ENCODE data around the gene MRPL55.

The MRPL55 gene

DNA sequence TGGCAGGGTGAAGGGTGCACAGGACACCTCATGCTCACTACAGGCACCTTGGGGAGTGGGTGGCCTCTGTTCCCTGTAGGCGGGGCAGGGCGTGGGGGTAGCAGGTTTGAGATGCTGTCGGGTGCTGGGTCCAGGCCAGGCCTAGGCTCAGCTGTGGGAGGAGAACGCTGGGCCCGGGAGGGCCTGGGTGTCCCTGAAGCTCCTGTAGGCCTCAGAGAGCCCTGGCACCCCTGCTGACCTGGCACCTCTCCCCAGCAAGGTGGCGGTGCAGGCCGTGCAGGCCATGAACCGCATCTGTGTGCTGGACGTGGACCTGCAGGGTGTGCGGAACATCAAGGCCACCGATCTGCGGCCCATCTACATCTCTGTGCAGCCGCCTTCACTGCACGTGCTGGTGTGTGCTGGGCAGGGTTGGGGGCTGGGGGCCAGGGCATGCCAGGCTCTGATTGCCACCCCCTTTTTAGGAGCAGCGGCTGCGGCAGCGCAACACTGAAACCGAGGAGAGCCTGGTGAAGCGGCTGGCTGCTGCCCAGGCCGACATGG lies 38.1 kb upstream of the MRPL55 start:
- DNase-seq: no peak

DNA sequence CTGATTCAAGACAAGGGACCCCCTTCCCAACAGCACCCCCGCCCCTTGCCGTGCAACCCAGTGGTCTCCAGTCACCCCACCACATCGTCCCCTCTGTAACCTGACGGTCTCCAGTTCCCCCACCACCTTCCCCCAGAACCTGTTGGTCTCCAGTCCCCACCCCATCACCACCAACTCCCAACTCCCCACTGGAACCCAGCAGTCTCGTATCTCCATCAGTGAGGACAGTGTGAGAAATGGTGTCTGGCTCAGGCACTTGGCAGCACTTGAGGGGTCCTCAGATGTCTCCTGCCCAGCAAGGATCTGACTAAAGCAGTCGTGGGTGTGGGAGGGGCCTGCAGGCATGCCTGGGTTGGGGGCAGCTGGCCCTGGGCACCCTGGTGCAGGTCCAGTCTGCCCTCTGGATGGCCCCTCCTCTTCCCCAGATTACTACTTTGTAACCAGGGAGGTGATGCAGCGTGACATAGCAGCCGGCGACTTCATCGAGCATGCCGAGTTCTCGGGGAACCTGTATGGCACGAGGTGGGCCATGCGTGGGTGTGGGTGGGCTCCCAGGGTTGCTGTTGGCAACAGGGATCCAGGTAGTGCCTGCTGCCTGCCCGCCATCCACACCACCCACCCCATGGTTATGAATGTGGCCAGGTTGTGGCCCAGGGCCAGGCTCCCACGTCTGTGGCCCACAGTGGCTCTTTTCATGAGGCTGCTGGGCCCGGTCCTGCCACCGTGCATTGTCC lies 37.5 kb upstream of the MRPL55 start:
- no peak for DNase-seq

DNA sequence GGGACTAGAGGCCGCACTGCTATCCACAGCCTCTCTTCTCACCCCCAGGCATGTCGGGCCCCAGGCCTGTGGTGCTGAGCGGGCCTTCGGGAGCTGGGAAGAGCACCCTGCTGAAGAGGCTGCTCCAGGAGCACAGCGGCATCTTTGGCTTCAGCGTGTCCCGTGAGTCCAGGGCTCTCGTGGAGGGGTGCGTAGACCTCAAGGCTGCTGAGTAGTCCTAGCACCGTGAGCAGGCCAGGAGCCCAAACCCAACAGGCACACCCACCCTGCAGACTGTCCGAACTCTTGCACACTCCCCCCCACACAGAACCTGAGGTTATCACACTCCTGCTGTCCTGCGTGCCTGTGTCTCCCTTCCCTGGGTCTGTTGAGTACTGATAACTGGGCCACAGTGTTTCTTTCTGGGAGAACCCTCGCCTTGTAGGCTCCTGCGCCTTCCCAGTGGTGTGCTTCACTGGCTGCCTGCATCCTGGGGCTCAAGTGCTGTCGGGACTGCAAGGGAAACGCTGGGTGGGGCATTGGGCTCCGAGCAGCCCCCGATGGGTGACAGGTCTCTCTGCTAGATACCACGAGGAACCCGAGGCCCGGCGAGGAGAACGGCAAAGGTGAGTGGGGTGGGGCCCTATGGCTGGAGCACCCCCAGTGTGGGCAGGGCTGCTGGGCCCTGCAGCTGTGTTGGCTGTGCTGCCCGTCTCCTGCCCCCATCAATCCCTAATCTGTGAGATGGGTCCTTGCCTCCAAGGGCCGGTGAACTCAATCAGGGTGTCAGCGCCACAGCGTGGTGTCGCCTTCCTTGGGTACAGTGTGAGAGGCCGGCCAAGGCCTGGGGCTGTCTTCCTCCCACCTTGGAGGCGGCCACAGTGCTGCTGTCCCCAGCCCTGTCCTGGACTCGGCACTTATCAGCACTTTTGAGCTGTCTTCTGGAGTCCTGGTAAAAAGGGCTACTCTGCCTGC lies 36.6 kb upstream of the MRPL55 start:
- DNase-seq: no peak

DNA sequence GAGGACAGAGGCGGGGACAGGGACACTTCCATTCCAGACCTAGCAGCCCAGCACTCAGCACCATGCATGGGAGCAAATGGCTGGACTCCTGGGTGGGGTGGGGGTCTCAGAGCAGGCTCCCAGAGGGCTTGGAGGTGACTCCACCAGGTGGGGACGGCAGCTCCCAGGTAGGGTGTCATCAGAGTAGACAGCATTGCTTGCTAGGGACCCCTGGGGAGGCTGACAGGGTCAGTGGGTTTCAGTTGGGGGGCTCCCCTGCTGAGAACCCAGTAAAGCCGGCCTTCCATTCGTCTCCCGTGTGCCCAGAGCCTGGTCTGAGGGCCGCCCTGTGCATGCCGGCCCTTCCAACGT lies 35.9 kb upstream of the MRPL55 start:
- DNase-seq: no peak

DNA sequence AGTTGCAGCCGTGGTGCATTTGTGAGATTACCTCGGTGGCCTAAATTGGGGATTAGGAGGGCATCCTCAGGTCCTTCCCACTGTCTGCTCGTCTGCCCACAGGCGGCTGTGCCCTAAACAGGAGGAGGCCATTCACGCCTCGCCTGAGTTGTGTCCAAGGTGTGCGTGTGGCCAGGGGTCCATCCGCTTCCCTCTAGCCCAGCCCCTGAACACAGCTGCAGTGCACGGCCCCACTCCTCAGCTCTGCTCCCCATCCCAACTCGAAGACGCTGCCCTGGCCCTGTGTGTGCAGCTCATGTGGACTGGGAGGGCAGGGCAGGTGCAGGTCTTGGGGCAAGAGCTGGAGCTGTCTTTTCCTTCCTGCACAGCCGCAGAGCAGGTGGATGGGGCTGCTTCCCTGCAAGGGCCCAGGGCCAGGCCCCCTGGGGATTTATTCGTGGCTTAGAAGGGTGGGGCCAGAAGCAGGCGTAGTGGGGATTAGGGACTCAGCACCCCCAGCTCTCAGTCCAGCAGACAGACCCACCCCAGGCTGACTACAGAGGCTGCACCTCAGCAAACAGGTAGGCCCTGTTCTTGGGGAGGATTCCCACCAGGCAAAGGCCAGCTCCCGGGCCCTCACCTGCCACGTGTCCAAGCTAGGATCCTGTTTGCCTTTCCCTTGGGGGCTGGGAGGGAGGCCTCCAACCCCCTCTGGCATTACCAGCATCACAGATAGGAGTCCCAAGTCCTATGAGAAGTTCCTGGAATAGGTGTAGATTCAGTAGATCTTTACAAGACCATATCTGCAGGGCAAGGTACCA lies 35.3 kb upstream of the MRPL55 start:
- DNase-seq: no peak

DNA sequence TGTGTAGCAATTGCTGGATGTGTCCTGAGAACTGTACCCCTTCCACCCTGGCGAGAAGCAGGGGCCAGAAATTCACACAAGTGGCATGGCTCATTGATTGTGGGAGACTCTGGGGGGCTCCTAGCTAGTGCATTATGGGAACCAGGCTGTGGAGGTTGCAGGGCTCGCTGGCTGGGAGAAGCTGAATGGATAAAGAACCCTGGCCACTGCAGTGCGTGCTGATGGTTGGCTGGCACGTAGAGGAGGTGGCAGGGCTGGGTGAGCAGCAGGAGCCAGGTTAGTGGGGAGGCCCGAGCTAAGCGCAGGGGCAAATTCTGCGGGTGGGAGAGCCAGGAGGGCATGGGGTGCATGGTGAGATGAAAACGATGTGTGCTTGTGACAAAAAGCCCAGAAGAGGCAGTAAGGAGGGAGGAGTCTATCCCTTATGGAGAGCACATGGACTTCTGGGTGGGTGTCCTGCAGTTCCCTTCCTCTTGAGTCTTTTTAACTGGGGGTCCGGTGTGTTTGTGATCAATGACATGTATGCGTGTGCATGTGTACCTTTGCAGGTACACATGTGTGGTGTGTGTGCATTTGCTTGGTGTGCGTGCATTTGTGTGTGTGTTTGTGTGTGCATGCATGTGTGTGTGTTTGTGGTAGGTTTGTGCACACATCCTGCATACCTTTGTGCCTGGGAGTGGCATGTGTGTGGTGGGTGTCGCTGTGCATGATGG lies 34.5 kb upstream of the MRPL55 start:
- DNase-seq: no peak

DNA sequence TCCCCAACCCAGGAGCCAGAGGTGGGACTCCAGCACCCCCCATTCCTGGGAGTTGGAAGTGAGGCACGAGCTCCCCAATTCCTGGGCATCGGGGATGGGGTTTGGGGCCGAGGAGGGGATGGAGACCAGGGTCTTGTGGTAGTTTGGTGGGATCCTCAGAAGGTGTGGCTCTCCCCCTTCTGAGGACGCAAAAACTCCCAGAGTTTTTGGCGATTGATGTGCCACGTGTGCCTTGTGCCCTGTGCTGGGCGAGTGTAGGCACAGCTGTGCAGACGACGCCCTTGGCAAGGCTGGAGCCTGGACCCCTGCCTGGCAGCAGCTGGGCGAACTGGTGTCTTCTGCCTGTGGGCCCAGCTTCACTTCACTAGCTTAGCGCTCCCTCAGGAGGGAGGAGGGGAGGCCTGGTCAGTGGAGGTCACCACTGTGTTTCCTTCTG lies 33.6 kb upstream of the MRPL55 start:
- DNase-seq: no peak

DNA sequence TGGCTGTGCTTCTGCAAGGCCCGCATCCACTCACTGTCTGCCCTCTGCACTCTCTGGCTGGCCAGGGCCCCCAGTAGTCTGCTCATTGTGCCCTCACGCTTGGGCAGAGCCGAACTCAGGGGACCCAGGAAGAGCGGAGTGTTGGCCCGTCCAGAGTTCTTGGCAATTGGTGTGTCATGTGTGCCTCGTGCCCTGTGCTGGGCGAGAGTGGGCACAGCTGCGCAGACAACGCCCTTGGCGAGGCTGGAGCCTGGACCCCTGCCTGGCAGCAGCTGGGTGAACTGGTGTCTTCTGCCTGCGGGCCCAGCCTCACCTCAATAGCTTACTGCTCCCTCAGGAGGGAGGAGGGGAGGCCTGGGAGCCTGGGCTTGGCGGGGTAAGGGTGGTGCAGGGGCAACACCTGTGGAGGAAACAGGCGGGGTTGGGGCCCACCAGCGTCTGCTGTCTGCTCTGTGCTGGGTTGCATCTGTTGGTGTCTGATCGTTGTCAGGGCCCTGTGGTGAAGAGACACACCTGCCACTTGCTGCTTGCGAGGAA lies 33.1 kb upstream of the MRPL55 start:
- DNase-seq: no peak

DNA sequence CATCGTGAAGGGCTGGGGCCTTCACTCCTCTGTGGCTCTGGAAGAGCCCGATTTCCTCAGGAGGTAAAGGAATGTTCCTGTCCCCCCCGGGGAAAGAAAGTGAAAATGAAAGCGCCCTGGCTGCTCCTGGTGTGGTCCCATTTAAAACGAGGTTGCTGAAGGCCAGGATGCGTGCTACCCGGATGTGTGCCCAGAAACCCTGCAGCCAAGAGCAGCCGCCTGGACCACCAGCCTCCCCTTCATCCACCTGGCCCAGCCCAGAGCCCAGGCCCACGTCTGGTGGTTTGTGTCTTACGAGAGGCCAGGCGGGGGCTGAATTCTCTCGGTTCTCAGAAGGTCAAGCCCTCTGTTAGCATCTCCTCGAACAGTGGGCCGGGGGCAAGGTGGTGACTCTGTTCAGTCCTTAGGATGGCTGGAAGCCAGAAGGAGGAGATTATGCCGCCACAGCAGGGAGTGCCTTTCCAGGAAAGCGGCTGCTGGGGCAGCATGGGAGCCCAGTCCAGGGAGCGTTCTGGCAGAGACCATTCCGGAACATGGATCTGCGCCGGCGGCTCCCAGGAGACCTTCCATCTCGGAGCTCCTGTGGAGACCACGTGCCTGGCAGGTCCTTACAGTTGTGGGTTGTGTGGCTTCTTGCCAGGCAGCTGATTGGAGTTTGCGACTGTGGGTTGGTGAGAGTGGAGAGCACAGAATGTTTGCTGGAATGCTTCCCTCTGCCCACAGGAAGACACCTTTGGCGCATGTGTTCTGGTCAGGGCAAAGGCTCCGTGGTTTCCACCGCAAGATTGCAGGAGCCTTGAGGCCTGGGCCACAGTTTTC lies 32.3 kb upstream of the MRPL55 start:
- no peak for DNase-seq

DNA sequence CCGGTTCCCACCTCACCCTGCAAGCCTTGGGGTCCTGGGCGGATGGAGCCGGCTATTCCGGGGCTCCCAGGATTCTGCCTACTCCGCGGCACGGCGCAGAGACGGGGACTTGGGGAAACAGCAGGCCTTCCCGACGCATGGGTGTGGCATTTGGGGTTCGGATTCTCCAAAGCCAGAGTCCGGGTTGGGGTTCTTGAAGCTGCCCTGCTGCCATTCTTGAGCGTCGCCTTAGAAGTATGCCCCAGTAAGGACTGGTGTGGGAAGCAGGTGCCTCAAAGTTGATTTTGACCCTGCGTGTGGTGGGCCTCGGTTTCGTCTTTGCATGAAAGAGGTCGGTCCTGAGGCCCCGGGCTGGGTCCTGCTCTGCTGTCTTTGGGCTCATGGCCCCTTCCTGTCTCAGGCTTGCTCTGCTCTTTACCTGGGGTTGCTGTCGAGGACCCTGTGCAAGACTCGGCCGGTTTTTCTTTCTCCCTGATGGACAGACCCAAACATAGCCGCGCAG lies 31.7 kb upstream of the MRPL55 start:
- no peak for DNase-seq

DNA sequence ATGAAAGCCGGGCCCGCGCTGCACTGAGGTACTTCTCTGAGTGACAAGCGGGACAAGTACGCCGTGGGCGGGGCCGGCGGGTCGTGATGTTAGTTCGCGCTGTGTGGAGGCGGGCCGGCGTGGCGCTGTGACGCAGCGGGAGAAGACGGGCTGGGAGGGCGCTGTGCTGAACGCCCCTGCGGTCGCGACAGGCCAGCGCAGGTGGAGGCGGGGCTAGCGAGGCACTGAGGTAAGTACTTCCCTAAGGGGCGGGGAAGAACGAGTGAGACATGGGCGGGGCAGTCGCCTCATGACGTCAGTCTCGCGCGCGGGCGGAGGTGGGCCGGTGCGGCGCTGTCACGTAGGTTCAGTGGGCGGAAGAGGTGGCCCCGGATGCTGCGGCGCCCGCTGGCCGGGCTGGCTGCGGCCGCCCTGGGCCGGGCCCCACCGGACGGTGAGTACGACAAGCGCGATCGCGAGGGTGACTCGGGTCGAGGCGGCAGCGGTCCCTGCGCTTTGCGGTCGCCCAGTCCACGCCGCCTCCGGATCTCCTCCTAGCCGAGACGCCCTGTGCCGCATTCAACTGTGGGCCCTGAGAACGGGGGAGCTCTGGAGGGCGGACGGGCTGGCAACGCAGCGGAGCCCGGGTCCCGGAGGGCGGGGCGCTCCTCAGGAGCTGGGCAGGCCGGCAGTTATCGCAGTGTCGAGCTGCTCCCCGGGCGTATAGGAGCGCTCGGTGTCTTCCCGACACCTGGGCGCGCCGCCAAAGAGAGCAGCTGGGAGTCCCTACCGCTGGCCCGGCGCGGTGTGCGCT lies 31.0 kb upstream of the MRPL55 start, which contains the start of gene GUK1:
TSS of gene GUK1 (plus strand) at position 349 of the 793 bp plus-strand sequence. CDS start at position 373, 24 bp downstream.
- DNase-seq: peak; percentile 99

DNA sequence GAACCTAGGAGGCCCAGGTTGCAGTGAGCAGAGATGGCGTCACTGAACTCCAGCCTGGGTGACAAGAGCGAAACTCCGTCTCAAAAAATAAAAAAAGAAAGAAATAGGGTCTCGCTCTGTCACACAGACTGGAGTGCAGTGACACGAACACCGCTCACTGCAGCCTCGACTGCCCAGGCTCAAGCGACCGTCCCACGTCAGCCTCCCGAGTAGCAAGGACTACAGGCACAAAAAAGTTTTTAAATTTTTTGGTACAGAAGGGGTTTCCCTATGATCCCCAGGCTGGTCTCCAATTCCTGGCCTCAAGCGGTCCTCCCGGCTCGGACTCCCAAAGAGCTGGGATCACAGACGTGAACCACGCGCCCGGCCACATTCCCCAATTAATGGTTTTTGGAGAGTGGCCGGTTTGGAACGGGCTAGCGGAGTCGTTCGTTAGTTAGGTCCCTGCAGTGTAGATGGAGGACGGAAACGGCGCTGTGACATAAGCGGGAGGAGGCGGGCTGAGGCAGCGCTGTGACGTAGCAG lies 30.4 kb upstream of the MRPL55 start:
- no peak for DNase-seq

DNA sequence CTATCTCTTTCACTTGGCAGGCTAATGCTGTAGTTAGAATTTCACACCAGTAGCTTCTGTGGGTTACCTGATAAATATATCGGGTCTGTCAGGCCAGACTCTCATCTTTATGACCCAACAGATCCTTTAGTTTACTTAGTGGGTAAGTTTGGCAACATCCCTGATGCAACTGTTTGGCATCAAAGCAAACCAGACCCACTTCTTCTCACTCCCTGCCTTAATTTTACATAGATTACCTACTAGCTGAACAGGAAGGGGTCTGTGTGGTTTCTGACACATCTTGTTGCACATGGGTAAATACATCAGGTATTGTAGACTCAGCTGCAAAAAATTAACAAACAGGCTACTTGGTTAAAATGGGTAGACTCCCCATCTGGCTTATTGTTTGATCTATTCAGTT lies 27.8 kb upstream of the MRPL55 start:
- DNase-seq: no peak

DNA sequence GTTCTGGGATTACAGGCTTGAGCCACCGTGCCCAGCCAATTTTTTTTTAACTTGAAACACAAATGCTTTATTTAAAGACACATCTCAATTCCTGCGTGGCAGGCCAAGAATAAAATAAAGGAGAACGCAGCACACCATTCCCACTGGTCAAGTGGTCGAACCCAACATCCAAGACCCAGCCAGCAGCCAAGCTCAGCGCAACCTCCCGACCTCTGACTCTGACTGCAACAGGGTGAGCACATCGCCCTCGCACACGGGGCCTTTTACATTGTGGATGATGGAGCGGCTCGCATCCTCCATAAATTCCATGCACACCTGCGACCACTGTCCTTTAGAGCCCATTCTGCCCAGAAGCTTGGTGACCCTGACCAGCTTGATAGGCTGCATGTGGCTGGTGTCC lies 25.5 kb upstream of the MRPL55 start:
- DNase-seq: no peak

DNA sequence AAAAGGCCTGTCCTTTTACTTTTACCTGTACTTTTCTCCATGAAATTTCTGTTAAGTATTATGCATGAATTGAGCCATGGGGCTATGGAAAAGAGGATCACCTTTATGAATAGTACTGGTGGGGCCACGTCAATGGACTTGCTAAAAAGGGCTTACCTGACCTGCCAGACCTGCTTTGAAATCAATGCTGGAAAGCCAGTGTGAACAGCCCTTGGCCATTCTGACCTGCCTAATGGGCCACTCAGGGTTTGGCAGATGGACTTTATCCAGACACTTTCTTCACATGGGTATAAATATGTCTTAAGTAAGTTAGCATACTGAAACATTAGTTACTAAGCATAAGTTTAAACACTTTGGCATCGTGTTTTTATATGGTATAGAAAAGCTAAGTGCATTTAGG lies 22.7 kb upstream of the MRPL55 start:
- no peak for DNase-seq

DNA sequence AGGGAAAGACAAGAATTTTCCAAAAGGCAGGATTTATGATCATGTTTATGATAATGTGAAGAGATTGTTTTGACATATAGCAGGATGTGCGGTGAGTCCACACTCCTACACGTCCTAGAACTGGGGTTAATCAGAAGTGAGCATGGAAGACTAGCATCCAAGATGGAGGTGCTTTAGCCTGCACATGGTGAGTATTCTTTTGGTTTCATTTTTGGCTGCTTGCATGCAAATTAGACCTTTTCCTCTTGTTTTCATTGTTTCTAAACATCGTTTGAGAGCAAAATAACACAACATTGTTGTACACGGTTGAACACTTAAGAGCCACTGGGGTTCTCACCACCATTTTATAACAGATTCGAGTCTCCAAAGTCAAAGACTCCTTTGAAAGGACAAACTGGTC lies 16.1 kb upstream of the MRPL55 start:
- DNase-seq: no peak

DNA sequence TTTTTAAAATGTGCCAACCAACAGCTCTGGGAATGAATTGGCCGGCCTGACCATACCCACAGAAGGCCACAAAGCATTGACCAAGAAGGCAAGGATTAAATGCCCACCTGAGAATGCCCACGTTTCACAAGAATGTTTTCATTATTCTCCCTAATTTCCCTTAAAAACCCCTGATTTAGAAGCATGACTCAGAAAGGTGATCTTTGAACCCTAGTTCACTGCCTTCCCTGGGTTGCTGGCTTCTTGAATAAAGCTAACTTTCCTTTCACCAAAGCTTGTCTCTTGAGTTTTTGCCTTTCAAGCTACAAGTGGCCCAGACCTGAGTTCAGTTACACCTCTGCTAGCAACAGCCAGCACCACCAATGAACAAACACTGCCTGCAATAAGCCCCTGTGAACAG lies 14.4 kb upstream of the MRPL55 start:
- no peak for DNase-seq

DNA sequence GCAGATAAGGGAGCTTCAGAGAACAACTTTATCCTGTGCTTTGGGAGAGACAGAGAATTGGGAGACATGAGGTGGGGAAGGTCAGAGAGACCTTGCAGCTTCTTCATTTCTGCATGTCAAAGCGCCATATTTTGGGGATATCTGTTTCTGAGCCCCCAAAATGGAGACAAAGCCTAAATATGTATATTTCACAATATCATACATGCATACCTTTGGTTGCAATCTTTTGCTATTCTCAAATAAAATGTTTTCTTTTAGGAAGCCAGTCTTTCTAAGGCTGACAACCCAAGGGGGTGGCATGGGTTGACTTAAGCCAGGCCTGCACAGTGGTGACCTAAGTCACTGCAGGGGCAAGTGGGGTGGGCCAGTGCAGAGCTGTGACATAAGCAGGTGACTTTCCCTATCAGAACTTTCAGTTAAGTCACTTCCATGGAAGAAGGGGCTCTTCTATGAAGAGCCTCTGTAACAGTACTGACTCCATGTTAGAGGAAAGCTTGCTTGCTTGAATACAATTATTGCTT lies 13.9 kb upstream of the MRPL55 start:
- DNase-seq: no peak

DNA sequence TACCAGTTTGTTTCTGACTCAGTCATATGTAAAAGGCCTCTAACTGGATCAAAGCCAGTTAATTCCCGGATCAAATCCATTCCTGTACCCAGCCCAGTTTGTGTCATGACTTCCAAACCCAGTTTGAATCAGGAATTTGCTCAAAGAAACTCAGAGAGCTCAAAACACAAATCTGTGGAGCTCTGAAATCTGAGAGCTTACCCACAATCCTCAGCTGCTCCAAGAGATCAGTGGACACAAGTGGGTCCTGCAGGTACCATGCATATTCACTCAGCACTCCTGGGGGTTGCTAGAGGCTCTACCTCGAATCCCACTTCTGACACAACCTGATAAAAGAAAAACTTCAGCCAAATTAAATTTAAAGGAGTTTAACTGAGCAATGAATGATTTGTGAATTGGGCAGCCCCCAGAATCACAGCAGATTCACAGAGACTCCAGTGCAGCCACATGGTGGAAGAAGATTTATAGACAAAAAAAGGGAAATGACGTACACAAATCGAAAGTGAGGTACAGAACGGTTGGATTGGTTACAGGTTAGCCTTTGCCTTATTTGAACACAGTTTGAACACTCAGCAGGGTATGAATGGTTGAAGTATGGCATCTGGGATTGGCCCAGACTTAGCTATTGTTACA lies 11.9 kb upstream of the MRPL55 start:
- DNase-seq: no peak

Measured in NCI-H774 (cell line).